WTC11 (cell line): Measurements from ENCODE around the gene ZC3H12A. TPM values are rescaled to one million over a fixed set of nuclear protein-coding genes. Genes with fewer than 3 reads are reported as not detected.
A peak's percentile ranks its signal among the peaks of the same experiment; 100 is the strongest.

Experiments
- ATAC-seq: fragments of 200-7000 bp; cut with Tn5 transposase; 2 replicates; pipeline ENCODE4 v1.10.0; 2021; ENCODE audit warnings: mild to moderate bottlenecking, moderate library complexity
- CTCF ChIA-PET: fragments of 300-600 bp; sonication (Branson Sonifier 250); formaldehyde crosslinking; loops from one replicate; lab custom pipeline; 2021; ENCODE audit warnings: antibody characterized with exemption; lab: Charles Lee
- POLR2A ChIA-PET: fragments of 350-600 bp; sonication (Branson Sonifier 250); formaldehyde crosslinking; loops from one replicate; lab custom pipeline; 2021; ENCODE audit warnings: antibody characterized with exemption; lab: Charles Lee
- DNase-seq: peaks from one replicate; pipeline ENCODE4 v3.0.0; 2021; ENCODE audit warnings: low spot score
- H3K27ac Mint-ChIP-seq: 2 replicates; pipeline ENCODE4 v1.8.0; 2021; ENCODE audit warnings: mixed read lengths
- H3K27me3 Mint-ChIP-seq: 2 replicates; pipeline ENCODE4 v1.8.0; 2021; ENCODE audit warnings: low read depth, mild to moderate bottlenecking, moderate library complexity, mixed read lengths
- H3K36me3 Mint-ChIP-seq: 2 replicates; pipeline ENCODE4 v1.8.0; 2021; ENCODE audit warnings: mixed read lengths
- H3K4me1 Mint-ChIP-seq: 2 replicates; pipeline ENCODE4 v1.8.0; 2022; ENCODE audit warnings: mixed read lengths
- H3K4me3 Mint-ChIP-seq: 2 replicates; pipeline ENCODE4 v1.8.0; 2021; ENCODE audit warnings: mild to moderate bottlenecking, moderate library complexity, mixed read lengths
- H3K9me3 Mint-ChIP-seq: 2 replicates; pipeline ENCODE4 v1.8.0; 2021; ENCODE audit warnings: mixed read lengths
- CREM ChIP-seq: sonication (generic); formaldehyde crosslinking; IDR thresholded peaks from 2 replicates; pipeline ENCODE4 v1.8.1; 2022; ENCODE audit warnings: mild to moderate bottlenecking, missing genetic modification reagents, moderate library complexity
- ETV6 ChIP-seq: sonication (generic); formaldehyde crosslinking; IDR thresholded peaks from 2 replicates; pipeline ENCODE4 v1.8.1; 2022; ENCODE audit warnings: mild to moderate bottlenecking, missing genetic modification reagents
- FOXP1 ChIP-seq: sonication (generic); formaldehyde crosslinking; IDR thresholded peaks from 2 replicates; pipeline ENCODE4 v1.8.0; 2022; ENCODE audit warnings: missing genetic modification reagents, mild to moderate bottlenecking, moderate library complexity, borderline replicate concordance
- GABPB1 ChIP-seq: sonication (generic); formaldehyde crosslinking; IDR thresholded peaks from 2 replicates; pipeline ENCODE4 v1.8.1; 2023; ENCODE audit warnings: mild to moderate bottlenecking, missing genetic modification reagents
- RORB ChIP-seq: fragments of 250-450 bp; sonication (Bioruptor Pico); IDR thresholded peaks from 2 replicates; pipeline ENCODE4 v1.9.0; 2021; ENCODE audit warnings: mild to moderate bottlenecking
- SMAD4 ChIP-seq: sonication (generic); formaldehyde crosslinking; IDR thresholded peaks from 2 replicates; pipeline ENCODE4 v1.8.0; 2022; ENCODE audit warnings: mild to moderate bottlenecking, missing genetic modification reagents
- ZNF263 ChIP-seq: sonication (generic); formaldehyde crosslinking; IDR thresholded peaks from 2 replicates; pipeline ENCODE4 v1.8.1; 2022; ENCODE audit warnings: low read depth, mild to moderate bottlenecking, moderate library complexity, missing genetic modification reagents
- ZNF671 ChIP-seq: fragments of 250-450 bp; sonication (Bioruptor Pico); IDR thresholded peaks from 2 replicates; pipeline ENCODE4 v1.8.0; 2021; ENCODE audit warnings: mild to moderate bottlenecking
- total RNA-seq: library from RNA; stranded (reverse); gene quantifications from 3 replicates; pipeline ENCODE4 v1.2.3, GENCODE V29; 2021
- TF ChIP-seq, protein P1 (sequence below): fragments of 250-450 bp; sonication (Bioruptor Pico); IDR thresholded peaks from 2 replicates; pipeline ENCODE4 v1.9.0; 2021; ENCODE audit warnings: mild to moderate bottlenecking
- TF ChIP-seq, protein P2 (sequence below): sonication (generic); formaldehyde crosslinking; IDR thresholded peaks from 2 replicates; pipeline ENCODE4 v1.8.1; 2022; ENCODE audit warnings: mild to moderate bottlenecking, moderate library complexity, missing genetic modification reagents
- TF ChIP-seq, protein P3 (sequence below): sonication (generic); formaldehyde crosslinking; IDR thresholded peaks from 2 replicates; pipeline ENCODE4 v1.8.1; 2023; ENCODE audit warnings: mild to moderate bottlenecking, missing genetic modification reagents
- TF ChIP-seq, protein P4 (sequence below): fragments of 250-450 bp; sonication (Bioruptor Pico); IDR thresholded peaks from 2 replicates; pipeline ENCODE4 v1.9.0; 2021; ENCODE audit warnings: mild to moderate bottlenecking
- TF ChIP-seq, protein P5 (sequence below): fragments of 250-450 bp; sonication (Bioruptor Pico); IDR thresholded peaks from 2 replicates; pipeline ENCODE4 v2.1.2; 2022; ENCODE audit warnings: mild to moderate bottlenecking, moderate library complexity
- TF ChIP-seq, protein P6 (sequence below): fragments of 250-450 bp; sonication (Bioruptor Pico); IDR thresholded peaks from 2 replicates; pipeline ENCODE4 v1.9.0; 2021; ENCODE audit warnings: mild to moderate bottlenecking, borderline replicate concordance

The ZC3H12A gene
- total RNA-seq, 1 experiment from 2014 or later = 10.9 TPM

DNA sequence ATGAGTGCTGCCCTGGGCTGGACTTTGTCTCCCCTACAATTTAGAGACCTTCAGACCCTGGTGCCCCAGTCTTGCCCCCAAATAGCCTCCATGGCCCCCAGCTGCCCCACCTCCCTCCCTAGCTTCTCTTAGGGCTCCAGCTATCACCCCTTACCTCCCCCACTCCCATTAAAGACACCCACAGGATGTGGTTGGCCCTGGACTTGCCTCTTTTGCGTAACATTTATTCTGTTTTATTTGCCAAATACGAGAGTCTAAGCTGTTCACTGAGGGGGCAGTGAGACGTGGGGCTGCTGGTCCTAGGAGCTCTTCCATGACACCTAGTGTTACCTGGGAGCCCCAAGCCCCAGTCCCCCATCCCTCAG is 4.5 kb downstream of the ZC3H12A start:
- TF ChIP-seq ETV6 (CRISPR knock-in tag) = no peak
- ChIA-PET POLR2A (interaction anchor here (0.6 to 1.9 kb wide), 2 partner anchors 8 to 15 kb away, joined by 7 to 8 read pairs; no protein-coding TSS in a partner anchor), CTCF (interaction anchor here (0.7 to 6.4 kb wide), 7 partner anchors 8 to 124 kb away, joined by 3 to 109 read pairs (median 5); partner anchors contain the start of gene MEAF6)
- no peaks in the 10 kb centered on the region for H3K9me3 Mint-ChIP-seq
- H3K27me3 Mint-ChIP-seq = peaks cover 2% of the 10 kb centered on the region
- H3K4me3 Mint-ChIP-seq = no peak overlapping the region
- H3K36me3 Mint-ChIP-seq = peaks cover 25% of the 10 kb centered on the region
- H3K4me1 Mint-ChIP-seq = peaks cover 36% of the 10 kb centered on the region
- DNase-seq = no peak
- no peak for ATAC-seq
- peak overlapping the region; percentile 65; the same call in 1 of the 2 replicates for H3K27ac Mint-ChIP-seq

DNA sequence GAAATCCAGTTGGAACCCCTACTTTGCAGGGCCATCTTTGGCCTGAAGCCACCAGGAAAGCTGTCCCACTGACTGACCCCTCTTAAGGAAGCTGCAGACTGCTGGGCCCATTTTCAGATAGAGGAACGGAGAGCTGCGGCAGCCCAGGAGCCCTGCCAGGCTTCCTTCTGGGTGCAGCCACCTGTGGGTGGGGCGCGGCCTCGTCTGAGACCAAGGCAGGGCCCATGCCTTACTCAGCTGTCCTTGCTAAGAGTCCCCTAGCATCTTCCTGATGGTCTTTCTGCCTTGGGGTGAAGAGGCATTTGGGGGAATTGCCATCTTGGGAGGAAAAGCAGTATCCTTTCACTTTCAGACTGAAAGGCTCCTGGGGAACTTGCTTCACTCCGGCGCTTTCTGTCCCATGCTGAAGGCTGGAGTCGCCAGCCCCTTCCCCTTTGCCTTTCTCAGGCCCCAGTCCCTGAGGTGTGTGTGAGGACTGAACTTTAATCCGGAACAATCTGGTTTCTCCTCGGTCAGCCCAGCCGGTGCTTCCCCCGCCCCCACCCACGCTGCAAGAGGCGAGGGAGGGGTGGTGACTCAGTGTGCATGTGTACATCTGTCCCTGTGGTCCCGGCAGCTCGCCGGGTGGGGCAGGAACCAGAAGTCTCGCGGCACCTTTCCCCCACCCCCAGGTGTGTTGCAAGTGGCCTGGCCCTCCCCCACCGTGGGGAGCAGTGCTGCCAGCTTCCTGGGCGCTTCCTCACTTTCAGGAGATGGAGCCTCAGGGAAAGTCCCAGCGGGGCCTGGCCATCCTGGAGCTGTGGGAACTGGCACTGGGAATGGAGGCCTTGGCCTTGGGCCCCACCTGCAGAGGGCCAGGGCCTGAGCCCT is 5.1 kb downstream of the ZC3H12A start:
- DNase-seq = no peak
- Mint-ChIP-seq H3K4me3 (no peak overlapping the region), H3K27ac (peak overlapping the region; percentile 65), H3K27me3 (no peaks in the 10 kb centered on the region), H3K4me1 (peaks cover 40% of the 10 kb centered on the region), H3K36me3 (peaks cover 25% of the 10 kb centered on the region), H3K9me3 (no peaks in the 10 kb centered on the region)
- ChIA-PET CTCF (interaction anchor here (0.5 to 6.4 kb wide), 6 partner anchors 7 to 84 kb away, joined by 3 to 109 read pairs (median 4); partner anchors contain the start of gene MEAF6), POLR2A (no interaction called here)
- no peak for ATAC-seq
- TF ChIP-seq, protein P1, sequence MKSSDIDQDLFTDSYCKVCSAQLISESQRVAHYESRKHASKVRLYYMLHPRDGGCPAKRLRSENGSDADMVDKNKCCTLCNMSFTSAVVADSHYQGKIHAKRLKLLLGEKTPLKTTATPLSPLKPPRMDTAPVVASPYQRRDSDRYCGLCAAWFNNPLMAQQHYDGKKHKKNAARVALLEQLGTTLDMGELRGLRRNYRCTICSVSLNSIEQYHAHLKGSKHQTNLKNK (CRISPR knock-in tag) = no peak
- TF ChIP-seq, protein P2, sequence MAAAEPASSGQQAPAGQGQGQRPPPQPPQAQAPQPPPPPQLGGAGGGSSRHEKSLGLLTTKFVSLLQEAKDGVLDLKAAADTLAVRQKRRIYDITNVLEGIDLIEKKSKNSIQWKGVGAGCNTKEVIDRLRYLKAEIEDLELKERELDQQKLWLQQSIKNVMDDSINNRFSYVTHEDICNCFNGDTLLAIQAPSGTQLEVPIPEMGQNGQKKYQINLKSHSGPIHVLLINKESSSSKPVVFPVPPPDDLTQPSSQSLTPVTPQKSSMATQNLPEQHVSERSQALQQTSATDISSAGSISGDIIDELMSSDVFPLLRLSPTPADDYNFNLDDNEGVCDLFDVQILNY (CRISPR knock-in tag) = no peak
- TF ChIP-seq GABPB1 = peak; percentile 69

DNA sequence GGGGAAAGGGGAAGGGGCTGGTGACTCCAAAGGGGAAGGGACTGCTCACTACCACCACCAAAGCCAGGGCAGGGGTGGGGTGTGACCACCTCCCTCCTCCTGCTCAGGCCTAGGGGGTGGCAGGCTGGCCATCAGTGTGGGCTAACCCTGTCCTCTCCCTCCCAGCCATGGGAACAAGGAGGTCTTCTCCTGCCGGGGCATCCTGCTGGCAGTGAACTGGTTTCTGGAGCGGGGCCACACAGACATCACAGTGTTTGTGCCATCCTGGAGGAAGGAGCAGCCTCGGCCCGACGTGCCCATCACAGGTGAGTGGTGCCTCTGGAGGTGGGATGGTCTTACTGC is 5.7 kb downstream of the ZC3H12A start:
- ATAC-seq (no peak), DNase-seq (no peak)
- ChIA-PET POLR2A (no interaction called here), CTCF (no interaction called here)
- peaks cover 25% of the 10 kb centered on the region for H3K36me3 Mint-ChIP-seq
- TF ChIP-seq, protein P3, sequence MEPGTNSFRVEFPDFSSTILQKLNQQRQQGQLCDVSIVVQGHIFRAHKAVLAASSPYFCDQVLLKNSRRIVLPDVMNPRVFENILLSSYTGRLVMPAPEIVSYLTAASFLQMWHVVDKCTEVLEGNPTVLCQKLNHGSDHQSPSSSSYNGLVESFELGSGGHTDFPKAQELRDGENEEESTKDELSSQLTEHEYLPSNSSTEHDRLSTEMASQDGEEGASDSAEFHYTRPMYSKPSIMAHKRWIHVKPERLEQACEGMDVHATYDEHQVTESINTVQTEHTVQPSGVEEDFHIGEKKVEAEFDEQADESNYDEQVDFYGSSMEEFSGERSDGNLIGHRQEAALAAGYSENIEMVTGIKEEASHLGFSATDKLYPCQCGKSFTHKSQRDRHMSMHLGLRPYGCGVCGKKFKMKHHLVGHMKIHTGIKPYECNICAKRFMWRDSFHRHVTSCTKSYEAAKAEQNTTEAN (CRISPR knock-in tag) = no peak
- peaks cover 38% of the 10 kb centered on the region for H3K4me1 Mint-ChIP-seq
- no peak overlapping the region for H3K27ac Mint-ChIP-seq
- H3K4me3 Mint-ChIP-seq = no peak overlapping the region
- H3K9me3 Mint-ChIP-seq = no peaks in the 10 kb centered on the region
- H3K27me3 Mint-ChIP-seq = no peaks in the 10 kb centered on the region

DNA sequence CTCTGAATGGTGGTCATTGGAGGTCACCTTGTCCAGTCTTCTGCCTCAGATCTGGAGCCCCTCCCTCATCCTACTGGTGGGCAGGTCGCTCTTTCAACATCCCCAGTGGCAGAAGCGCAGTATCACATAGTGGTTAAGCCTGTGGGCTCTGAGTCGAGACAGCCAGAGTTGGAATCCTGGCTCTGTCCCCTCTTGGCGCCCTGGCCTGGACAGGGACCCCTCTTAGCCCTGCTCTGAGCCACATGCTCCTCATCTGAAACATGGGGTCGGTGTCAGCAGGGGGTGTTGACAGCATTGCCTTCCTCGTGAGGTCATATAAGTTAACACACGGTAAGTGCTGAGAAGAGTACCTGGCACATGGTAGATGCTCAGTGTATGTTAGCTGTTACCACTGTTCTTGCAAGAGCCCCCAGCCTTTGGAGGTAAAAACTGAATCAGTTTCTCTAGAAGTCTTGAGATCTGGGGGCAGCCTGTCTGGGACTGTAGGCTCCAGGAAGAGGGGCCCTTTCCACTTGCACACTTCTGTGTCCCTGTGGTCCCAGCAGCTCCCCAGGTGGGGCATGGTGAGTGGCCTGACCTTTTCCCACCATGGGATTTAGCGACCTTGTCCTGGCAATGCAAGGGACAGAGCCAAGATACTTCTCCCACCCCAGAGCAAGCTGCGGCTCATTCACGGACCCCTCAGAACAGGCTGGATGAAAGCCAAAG is 6.4 kb downstream of the ZC3H12A start:
- CTCF ChIA-PET = no interaction called here
- H3K36me3 Mint-ChIP-seq = peaks cover 25% of the 10 kb centered on the region
- H3K27me3 Mint-ChIP-seq = no peaks in the 10 kb centered on the region
- H3K9me3 Mint-ChIP-seq = no peaks in the 10 kb centered on the region
- POLR2A ChIA-PET = no interaction called here
- H3K4me1 Mint-ChIP-seq = peaks cover 35% of the 10 kb centered on the region
- no peak overlapping the region for H3K4me3 Mint-ChIP-seq
- ATAC-seq (no peak), DNase-seq (no peak)
- no peak overlapping the region for H3K27ac Mint-ChIP-seq
- TF ChIP-seq FOXP1 (CRISPR knock-in tag) (no peak), RORB (CRISPR knock-in tag) (no peak), SMAD4 (no peak), CREM (CRISPR knock-in tag) (no peak), ZNF671 (CRISPR knock-in tag) (no peak), ZNF263 (no peak)
- TF ChIP-seq, protein P1 (CRISPR knock-in tag) = no peak
- TF ChIP-seq, protein P4, sequence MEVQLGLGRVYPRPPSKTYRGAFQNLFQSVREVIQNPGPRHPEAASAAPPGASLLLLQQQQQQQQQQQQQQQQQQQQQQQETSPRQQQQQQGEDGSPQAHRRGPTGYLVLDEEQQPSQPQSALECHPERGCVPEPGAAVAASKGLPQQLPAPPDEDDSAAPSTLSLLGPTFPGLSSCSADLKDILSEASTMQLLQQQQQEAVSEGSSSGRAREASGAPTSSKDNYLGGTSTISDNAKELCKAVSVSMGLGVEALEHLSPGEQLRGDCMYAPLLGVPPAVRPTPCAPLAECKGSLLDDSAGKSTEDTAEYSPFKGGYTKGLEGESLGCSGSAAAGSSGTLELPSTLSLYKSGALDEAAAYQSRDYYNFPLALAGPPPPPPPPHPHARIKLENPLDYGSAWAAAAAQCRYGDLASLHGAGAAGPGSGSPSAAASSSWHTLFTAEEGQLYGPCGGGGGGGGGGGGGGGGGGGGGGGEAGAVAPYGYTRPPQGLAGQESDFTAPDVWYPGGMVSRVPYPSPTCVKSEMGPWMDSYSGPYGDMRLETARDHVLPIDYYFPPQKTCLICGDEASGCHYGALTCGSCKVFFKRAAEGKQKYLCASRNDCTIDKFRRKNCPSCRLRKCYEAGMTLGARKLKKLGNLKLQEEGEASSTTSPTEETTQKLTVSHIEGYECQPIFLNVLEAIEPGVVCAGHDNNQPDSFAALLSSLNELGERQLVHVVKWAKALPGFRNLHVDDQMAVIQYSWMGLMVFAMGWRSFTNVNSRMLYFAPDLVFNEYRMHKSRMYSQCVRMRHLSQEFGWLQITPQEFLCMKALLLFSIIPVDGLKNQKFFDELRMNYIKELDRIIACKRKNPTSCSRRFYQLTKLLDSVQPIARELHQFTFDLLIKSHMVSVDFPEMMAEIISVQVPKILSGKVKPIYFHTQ (CRISPR knock-in tag) = no peak
- TF ChIP-seq, protein P5, sequence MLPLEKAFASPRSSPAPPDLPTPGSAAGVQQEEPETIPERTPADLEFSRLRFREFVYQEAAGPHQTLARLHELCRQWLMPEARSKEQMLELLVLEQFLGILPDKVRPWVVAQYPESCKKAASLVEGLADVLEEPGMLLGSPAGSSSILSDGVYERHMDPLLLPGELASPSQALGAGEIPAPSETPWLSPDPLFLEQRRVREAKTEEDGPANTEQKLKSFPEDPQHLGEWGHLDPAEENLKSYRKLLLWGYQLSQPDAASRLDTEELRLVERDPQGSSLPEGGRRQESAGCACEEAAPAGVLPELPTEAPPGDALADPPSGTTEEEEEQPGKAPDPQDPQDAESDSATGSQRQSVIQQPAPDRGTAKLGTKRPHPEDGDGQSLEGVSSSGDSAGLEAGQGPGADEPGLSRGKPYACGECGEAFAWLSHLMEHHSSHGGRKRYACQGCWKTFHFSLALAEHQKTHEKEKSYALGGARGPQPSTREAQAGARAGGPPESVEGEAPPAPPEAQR (CRISPR knock-in tag) = no peak
- TF ChIP-seq, protein P6, sequence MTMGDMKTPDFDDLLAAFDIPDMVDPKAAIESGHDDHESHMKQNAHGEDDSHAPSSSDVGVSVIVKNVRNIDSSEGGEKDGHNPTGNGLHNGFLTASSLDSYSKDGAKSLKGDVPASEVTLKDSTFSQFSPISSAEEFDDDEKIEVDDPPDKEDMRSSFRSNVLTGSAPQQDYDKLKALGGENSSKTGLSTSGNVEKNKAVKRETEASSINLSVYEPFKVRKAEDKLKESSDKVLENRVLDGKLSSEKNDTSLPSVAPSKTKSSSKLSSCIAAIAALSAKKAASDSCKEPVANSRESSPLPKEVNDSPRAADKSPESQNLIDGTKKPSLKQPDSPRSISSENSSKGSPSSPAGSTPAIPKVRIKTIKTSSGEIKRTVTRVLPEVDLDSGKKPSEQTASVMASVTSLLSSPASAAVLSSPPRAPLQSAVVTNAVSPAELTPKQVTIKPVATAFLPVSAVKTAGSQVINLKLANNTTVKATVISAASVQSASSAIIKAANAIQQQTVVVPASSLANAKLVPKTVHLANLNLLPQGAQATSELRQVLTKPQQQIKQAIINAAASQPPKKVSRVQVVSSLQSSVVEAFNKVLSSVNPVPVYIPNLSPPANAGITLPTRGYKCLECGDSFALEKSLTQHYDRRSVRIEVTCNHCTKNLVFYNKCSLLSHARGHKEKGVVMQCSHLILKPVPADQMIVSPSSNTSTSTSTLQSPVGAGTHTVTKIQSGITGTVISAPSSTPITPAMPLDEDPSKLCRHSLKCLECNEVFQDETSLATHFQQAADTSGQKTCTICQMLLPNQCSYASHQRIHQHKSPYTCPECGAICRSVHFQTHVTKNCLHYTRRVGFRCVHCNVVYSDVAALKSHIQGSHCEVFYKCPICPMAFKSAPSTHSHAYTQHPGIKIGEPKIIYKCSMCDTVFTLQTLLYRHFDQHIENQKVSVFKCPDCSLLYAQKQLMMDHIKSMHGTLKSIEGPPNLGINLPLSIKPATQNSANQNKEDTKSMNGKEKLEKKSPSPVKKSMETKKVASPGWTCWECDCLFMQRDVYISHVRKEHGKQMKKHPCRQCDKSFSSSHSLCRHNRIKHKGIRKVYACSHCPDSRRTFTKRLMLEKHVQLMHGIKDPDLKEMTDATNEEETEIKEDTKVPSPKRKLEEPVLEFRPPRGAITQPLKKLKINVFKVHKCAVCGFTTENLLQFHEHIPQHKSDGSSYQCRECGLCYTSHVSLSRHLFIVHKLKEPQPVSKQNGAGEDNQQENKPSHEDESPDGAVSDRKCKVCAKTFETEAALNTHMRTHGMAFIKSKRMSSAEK = no peak
